Keratinocyte (primary cell): ENCODE measurements around the gene CTCF. TPM values are rescaled to one million over a fixed set of nuclear protein-coding genes. Genes with fewer than 3 reads are reported as not detected.

Experiments used
- DNase-seq: peaks from one replicate; pipeline ENCODE4 v3.0.0-alpha.2; 2011; ENCODE audit warnings: low read depth, missing footprints, low spot score
- FAIRE-seq: peaks from 2 replicates; lab custom pipeline; 2011; peaks lifted over from hg19 to GRCh38; lab: Jason Lieb, UNC
- H2AFZ ChIP-seq: 2 replicates; pipeline ENCODE4 v1.6.0; 2012; ENCODE audit warnings: low read length, control low read depth, inconsistent platforms; ENCODE audit not compliant: control insufficient read depth
- H3K27ac ChIP-seq: 2 replicates; pipeline ENCODE4 v1.5.1; 2011; ENCODE audit warnings: low read length; ENCODE audit not compliant: control insufficient read depth, insufficient read depth
- H3K27me3 ChIP-seq: 3 replicates; pipeline ENCODE4 v1.6.0; 2011; ENCODE audit warnings: low read length; ENCODE audit not compliant: control insufficient read depth, insufficient read depth; ENCODE audit errors: extremely low read depth
- H3K36me3 ChIP-seq, 2 experiments: 2 replicates in 1 of 2; 3 replicates in 1 of 2; pipeline ENCODE4 v1.5.1; 2011; ENCODE audit warnings: low read length in 2 of 2, mild to moderate bottlenecking in 1 of 2; ENCODE audit not compliant: control insufficient read depth in 2 of 2, insufficient read depth in 2 of 2; ENCODE audit errors: extremely low read depth in 1 of 2
- H3K4me1 ChIP-seq: 3 replicates; pipeline ENCODE4 v1.5.1; 2011; ENCODE audit warnings: low read length; ENCODE audit not compliant: control insufficient read depth, insufficient read depth; ENCODE audit errors: extremely low read depth
- H3K4me2 ChIP-seq: 3 replicates; pipeline ENCODE4 v1.6.0; 2011; ENCODE audit warnings: low read depth, low read length; ENCODE audit not compliant: control insufficient read depth, insufficient read depth; ENCODE audit errors: extremely low read depth
- H3K4me3 ChIP-seq, 3 experiments: fragments of 200-600 bp in 1 of 3; sonication (generic) in 1 of 3; 2 replicates in 2 of 3; 3 replicates in 1 of 3; pipeline ENCODE4 v1.5.1; 2011 to 2016; ENCODE audit warnings: low read length in 3 of 3, mild to moderate bottlenecking in 3 of 3, control low read depth in 2 of 3, inconsistent platforms in 1 of 3, low read depth in 1 of 3, mixed read lengths in 1 of 3, mixed run types in 1 of 3, moderate library complexity in 1 of 3; ENCODE audit not compliant: control insufficient read depth in 2 of 3, insufficient read depth in 2 of 3; ENCODE audit errors: extremely low read depth in 1 of 3
- H3K79me2 ChIP-seq: 2 replicates; pipeline ENCODE4 v1.6.0; 2012; ENCODE audit warnings: low read length; ENCODE audit not compliant: control insufficient read depth, insufficient read depth
- H3K9ac ChIP-seq: 3 replicates; pipeline ENCODE4 v1.6.0; 2011; ENCODE audit warnings: low read length; ENCODE audit not compliant: control insufficient read depth, insufficient read depth; ENCODE audit errors: extremely low read depth
- H3K9me1 ChIP-seq: 3 replicates; pipeline ENCODE4 v1.6.0; 2011; ENCODE audit warnings: low read length; ENCODE audit not compliant: control insufficient read depth, insufficient read depth; ENCODE audit errors: extremely low read depth
- H3K9me3 ChIP-seq: 2 replicates; pipeline ENCODE4 v1.5.1; 2012; ENCODE audit warnings: low read depth, low read length; ENCODE audit not compliant: control insufficient read depth
- H4K20me1 ChIP-seq: 3 replicates; pipeline ENCODE4 v1.6.0; 2011; ENCODE audit warnings: low read length; ENCODE audit not compliant: control insufficient read depth, insufficient read depth; ENCODE audit errors: extremely low read depth
- EZH2 ChIP-seq: IDR thresholded peaks from one replicate; pipeline ENCODE4 v1.6.1; 2012; ENCODE audit warnings: inconsistent platforms, mild to moderate bottlenecking, low read length, moderate library complexity
- dilution Hi-C: fragments of 300-500 bp; cut with MboI; formaldehyde crosslinking; loops from one replicate; pipeline ENCODE4 v1.7.0; 2020; ENCODE audit warnings: low sequenced_read_pairs; ENCODE audit not compliant: extremely low pct_ligation_motif_present
- polyA plus RNA-seq, 5 experiments: library from polyadenylated mRNA; depleted of rRNA in 3 of 5; stranded (reverse) in 3 of 5; stranded (forward) in 1 of 5; unstranded in 1 of 5; fragments of >200 nt; gene quantifications; 1 replicate in 1 of 5; 2 replicates in 3 of 5; 3 replicates in 1 of 5; pipeline versions ENCODE4 v1.2.1 to v1.2.3, GENCODE V29; 2011 to 2012; ENCODE audit warnings: missing spikeins in 2 of 5, low read depth in 1 of 5, low replicate concordance in 1 of 5
- TF ChIP-seq, protein P1 (sequence below), 3 experiments: IDR thresholded peaks in 1 of 3; conservative IDR thresholded peaks in 1 of 3; optimal IDR thresholded peaks in 1 of 3; 2 replicates in 2 of 3; 3 replicates in 1 of 3; pipeline versions ENCODE3 to v1.5.1; 2011; ENCODE audit warnings: low read length in 3 of 3, mild to moderate bottlenecking in 3 of 3, moderate library complexity in 2 of 3, control low read depth in 1 of 3, inconsistent platforms in 1 of 3; ENCODE audit not compliant: insufficient read depth in 2 of 3; ENCODE audit errors: extremely low read depth in 1 of 3

Gene CTCF
- polyA plus RNA-seq, 1 donor (not counting 4 experiments of a cell fraction or from before 2014, with no cell fraction given), result 21.4 TPM

DNA sequence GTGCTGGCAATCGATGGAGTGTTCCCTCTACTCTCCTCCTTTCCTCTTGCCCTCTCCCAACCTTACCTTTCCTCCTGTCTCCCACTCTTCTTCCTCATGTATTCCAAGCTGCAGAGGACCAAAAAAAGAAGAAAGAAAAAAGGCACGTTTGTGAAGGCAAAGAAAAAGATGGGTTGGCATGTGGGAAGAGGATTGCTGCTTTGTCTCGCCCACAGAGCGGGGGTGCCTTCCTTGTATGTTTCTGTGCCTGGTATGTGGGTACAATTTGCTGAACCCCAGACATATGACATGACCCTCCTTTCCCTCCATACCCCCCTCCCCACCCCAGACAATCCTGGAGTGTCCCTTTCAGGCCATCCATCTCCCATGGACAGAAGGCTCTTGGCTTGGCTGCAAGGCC lies 13.1 kb upstream of the CTCF start:
- Histone ChIP-seq H3K27me3 (no peaks in the 10 kb centered on the region), H3K36me3 (peaks cover 11 to 19% of the 10 kb centered on the region in 2 experiments), H3K9me1 (no peaks in the 10 kb centered on the region), H3K27ac (no peak overlapping the region), H3K4me3 (no peak overlapping the region), H3K9me3 (no peaks in the 10 kb centered on the region), H3K4me1 (peaks cover 7% of the 10 kb centered on the region), H4K20me1 (no peaks in the 10 kb centered on the region), H3K79me2 (no peaks in the 10 kb centered on the region), H3K9ac (no peak overlapping the region), H3K4me2 (no peak overlapping the region), H2AFZ (no peak overlapping the region)
- TF ChIP-seq, protein P1, sequence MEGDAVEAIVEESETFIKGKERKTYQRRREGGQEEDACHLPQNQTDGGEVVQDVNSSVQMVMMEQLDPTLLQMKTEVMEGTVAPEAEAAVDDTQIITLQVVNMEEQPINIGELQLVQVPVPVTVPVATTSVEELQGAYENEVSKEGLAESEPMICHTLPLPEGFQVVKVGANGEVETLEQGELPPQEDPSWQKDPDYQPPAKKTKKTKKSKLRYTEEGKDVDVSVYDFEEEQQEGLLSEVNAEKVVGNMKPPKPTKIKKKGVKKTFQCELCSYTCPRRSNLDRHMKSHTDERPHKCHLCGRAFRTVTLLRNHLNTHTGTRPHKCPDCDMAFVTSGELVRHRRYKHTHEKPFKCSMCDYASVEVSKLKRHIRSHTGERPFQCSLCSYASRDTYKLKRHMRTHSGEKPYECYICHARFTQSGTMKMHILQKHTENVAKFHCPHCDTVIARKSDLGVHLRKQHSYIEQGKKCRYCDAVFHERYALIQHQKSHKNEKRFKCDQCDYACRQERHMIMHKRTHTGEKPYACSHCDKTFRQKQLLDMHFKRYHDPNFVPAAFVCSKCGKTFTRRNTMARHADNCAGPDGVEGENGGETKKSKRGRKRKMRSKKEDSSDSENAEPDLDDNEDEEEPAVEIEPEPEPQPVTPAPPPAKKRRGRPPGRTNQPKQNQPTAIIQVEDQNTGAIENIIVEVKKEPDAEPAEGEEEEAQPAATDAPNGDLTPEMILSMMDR (optimal IDR thresholded peaks at IDR 0.05 in 1 of 3, IDR thresholded peaks at IDR 0.05 in 1 of 3, conservative IDR thresholded peaks at IDR 0.05 in 1 of 3; ENCODE audit: extremely low read depth in 1 of 3, insufficient read depth in 2 of 3, low read length in 3 of 3), result no peak
- no peak for TF ChIP-seq EZH2
- dilution Hi-C loops, result no loop called here
- DNase-seq, result no peak
- no peak for FAIRE-seq

DNA sequence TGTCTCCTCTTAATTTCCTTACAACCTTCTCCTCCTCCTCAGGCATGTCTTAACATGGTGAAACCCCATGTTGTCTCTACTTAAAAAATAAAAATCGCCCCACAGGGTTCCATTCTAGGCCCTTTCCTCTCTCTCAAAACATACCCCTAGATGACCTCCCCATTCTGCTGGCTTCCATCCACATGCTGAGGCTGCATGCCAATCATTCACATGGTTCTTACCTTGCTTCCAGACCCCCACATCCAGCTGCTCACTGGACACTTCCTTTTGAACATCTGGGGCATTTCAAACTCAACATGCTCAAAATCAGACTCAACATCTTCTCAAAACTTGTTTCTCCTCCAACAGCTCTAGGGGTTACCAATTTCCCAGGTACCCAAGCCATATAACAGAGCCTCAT lies 12.4 kb upstream of the CTCF start:
- Histone ChIP-seq H3K27me3 (no peaks in the 10 kb centered on the region), H3K4me1 (peaks cover under 1% of the 10 kb centered on the region), H2AFZ (no peak overlapping the region), H3K36me3 (peaks cover 11 to 17% of the 10 kb centered on the region in 2 experiments), H3K4me2 (no peak overlapping the region), H4K20me1 (no peaks in the 10 kb centered on the region), H3K9ac (no peak overlapping the region), H3K27ac (no peak overlapping the region), H3K9me1 (no peaks in the 10 kb centered on the region), H3K4me3 (no peak overlapping the region), H3K9me3 (no peaks in the 10 kb centered on the region), H3K79me2 (no peaks in the 10 kb centered on the region)
- dilution Hi-C loops, result no loop called here
- FAIRE-seq (no peak), DNase-seq (no peak)
- TF ChIP-seq, protein P1 (optimal IDR thresholded peaks at IDR 0.05 in 1 of 3, IDR thresholded peaks at IDR 0.05 in 1 of 3, conservative IDR thresholded peaks at IDR 0.05 in 1 of 3; ENCODE audit: extremely low read depth in 1 of 3, insufficient read depth in 2 of 3, low read length in 3 of 3), result no peak
- TF ChIP-seq EZH2, result no peak
